ENCODE results near the gene ERO1A.

ERO1A gene, protein sequence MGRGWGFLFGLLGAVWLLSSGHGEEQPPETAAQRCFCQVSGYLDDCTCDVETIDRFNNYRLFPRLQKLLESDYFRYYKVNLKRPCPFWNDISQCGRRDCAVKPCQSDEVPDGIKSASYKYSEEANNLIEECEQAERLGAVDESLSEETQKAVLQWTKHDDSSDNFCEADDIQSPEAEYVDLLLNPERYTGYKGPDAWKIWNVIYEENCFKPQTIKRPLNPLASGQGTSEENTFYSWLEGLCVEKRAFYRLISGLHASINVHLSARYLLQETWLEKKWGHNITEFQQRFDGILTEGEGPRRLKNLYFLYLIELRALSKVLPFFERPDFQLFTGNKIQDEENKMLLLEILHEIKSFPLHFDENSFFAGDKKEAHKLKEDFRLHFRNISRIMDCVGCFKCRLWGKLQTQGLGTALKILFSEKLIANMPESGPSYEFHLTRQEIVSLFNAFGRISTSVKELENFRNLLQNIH

DNA sequence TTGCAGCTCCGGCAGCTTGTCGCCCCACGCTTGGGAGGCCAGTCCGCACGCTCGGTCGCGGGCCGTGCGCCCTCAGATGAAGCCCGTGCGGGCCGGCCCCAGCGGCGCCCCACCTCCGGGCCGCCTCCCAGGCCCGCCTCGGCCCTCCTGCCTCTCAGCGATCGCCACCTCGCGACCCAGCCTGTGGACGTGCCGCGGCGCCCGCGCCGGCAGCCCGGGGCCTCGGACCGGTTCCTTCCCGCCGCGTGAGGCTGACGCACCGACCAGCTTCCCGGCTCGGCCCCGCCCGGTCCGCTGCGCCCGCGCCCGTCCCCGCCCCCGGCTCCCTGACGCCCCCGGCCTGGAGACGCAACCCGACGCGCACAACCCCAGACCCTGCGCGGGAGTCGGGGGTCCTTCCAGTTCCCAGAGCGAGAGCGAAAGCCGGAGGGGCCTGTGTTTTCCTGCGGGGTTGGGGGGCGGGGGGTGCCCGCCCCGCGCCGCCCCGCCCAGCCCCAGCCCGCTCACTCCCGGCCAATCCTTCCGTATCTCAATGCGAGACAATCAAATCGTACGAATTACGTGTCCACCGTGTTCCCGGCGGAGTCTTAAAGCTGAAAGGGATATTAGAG is at the start of gene ERO1A:
TSS of gene ERO1A (minus strand) at position 78 of the 611 bp plus-strand sequence. CDS start at position 1, 77 bp downstream.
- no peak for FAIRE-seq
- TF ChIP-seq, protein P1, sequence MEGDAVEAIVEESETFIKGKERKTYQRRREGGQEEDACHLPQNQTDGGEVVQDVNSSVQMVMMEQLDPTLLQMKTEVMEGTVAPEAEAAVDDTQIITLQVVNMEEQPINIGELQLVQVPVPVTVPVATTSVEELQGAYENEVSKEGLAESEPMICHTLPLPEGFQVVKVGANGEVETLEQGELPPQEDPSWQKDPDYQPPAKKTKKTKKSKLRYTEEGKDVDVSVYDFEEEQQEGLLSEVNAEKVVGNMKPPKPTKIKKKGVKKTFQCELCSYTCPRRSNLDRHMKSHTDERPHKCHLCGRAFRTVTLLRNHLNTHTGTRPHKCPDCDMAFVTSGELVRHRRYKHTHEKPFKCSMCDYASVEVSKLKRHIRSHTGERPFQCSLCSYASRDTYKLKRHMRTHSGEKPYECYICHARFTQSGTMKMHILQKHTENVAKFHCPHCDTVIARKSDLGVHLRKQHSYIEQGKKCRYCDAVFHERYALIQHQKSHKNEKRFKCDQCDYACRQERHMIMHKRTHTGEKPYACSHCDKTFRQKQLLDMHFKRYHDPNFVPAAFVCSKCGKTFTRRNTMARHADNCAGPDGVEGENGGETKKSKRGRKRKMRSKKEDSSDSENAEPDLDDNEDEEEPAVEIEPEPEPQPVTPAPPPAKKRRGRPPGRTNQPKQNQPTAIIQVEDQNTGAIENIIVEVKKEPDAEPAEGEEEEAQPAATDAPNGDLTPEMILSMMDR (IDR thresholded peaks at IDR 0.05; ENCODE audit: insufficient read depth, missing control alignments) = no peak
- peak; percentile 30 for DNase-seq (ENCODE audit: insufficient read length, low spot score)

DNA sequence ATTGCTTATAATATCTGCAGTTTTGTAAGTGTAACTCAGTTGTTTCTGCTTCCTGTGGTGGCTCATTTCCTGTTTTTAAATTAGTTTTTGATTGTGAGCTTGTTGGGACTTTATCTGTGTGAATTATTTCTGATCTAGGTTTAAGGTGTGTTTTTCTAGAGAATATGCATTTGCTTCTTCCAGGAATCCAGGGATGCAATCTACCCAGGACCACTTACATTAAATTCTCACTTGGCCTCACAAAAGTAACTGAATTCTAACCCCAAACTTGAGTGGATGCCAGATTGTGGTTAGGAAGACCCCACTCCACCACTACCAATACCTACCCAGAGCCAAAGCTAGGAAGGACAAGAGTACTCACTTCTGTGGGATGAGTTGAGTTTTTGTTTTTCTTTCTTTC is 46.5 kb upstream of the ERO1A start:
- TF ChIP-seq, protein P1 (IDR thresholded peaks at IDR 0.05; ENCODE audit: insufficient read depth, missing control alignments) = no peak
- FAIRE-seq (no peak), DNase-seq (ENCODE audit: insufficient read length, low spot score) (no peak)

DNA sequence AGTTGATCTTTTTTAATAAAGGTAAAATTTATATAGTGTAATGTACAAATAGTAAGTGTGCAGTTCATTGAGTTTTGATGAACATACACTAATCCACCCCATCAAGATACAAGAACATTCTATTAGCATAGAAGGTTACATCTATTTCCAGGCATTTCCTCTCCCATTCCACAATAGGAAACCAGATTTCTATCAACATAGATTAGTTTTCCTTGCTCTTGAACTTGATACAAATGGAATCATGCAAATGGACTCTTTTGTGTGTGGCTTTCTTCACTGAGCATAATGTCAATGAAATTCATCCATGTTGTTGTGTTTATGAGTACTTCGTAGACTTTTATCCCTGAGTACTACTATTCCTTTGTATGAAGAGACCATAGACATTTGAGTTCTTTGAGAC is 45.4 kb upstream of the ERO1A start:
- TF ChIP-seq, protein P1 (IDR thresholded peaks at IDR 0.05; ENCODE audit: insufficient read depth, missing control alignments) = no peak
- peak; percentile 29 for FAIRE-seq
- no peak for DNase-seq (ENCODE audit: insufficient read length, low spot score)

DNA sequence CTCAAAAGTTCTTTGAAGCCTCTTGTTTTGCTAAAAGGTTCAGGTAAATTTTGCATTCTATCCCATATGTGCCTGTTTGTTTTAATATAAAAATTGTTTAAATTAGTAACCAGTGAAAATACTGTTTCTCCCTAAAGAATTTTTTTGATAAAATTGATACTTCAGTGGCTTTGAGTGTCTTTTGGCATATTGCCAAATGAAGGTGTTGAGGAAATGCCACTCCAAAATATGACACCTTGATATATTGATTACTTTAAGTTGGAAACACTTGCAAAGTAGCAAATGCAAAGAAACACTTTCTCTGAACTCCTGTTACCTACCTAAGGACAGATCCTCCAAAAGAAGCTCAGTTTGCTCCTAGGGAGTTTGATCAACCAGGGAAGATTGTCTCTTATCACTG is 43.1 kb upstream of the ERO1A start:
- no peak for DNase-seq (ENCODE audit: insufficient read length, low spot score)
- TF ChIP-seq, protein P1 (IDR thresholded peaks at IDR 0.05; ENCODE audit: insufficient read depth, missing control alignments) = no peak
- no peak for FAIRE-seq

DNA sequence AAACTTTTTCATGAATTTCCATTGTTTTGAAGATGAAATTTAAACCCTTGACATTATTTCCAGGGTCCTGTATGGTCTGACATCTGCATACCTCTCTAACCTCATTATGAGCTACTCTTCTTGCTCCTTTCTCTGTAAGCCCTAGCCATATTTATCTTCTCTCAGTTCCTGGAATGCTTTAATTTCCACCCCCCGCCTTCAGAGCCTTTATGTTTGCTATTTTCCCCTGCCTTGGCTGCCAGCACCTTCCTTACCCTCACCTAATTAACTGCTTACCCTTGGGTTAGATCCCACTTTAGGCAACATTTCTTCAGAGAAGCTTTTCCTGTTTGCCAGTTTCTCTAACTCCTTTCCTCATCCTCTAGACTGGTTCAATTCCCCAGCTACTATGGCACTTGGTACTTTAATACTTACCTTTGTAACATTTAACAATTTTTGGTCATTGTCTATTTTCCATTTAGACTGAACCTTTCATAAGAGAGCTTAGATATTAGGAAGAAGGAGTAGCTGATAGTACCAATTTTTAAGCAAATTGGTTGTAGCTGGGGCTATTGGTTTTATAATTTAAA is 40.6 kb upstream of the ERO1A start:
- FAIRE-seq = no peak
- no peak for DNase-seq (ENCODE audit: insufficient read length, low spot score)
- TF ChIP-seq, protein P1 (IDR thresholded peaks at IDR 0.05; ENCODE audit: insufficient read depth, missing control alignments) = no peak

DNA sequence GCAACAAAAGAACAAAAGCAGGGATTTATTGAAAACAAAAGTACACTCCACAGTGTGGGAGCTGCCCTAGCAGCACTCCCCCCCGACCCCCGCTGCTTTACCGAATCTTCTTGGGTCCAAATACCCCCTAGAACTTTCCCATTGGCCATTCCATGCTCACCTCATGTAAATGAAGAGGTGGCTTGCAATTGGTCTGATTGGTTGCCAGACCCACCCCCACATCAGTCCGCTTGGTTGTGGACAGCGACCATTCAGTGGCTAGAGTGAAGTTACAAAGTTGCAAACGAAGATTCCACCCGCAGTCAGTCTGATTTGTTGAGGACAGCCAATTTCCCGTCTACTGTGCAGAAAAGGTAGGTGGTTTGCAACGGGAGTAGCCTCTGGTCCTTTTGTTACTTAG is 38.5 kb upstream of the ERO1A start:
- TF ChIP-seq, protein P1 (IDR thresholded peaks at IDR 0.05; ENCODE audit: insufficient read depth, missing control alignments) = no peak
- no peak for FAIRE-seq
- no peak for DNase-seq (ENCODE audit: insufficient read length, low spot score)
